H9 (cell line): Measurements from ENCODE around the gene TRPM1. TPM values are rescaled to one million over a fixed set of nuclear protein-coding genes. Genes with fewer than 3 reads are reported as not detected.

Source experiments
- DNase-seq: peaks from one replicate; pipeline ENCODE4 v3.0.0-alpha.2; 2017
- H2AFZ ChIP-seq: one replicate; pipeline ENCODE4 v1.6.1; 2013; ENCODE audit warnings: mild to moderate bottlenecking, low read length, control low read depth, moderate library complexity
- H2AK5ac ChIP-seq: 2 replicates; pipeline ENCODE4 v1.6.1; 2013; ENCODE audit warnings: low read length, control low read depth, mixed read lengths; ENCODE audit not compliant: insufficient read length
- H2BK120ac ChIP-seq: one replicate; pipeline ENCODE4 v1.6.1; 2013; ENCODE audit warnings: low read depth, mild to moderate bottlenecking, low read length, control low read depth, inconsistent platforms; ENCODE audit not compliant: poor library complexity, severe bottlenecking
- H2BK12ac ChIP-seq: 2 replicates; pipeline ENCODE4 v1.6.1; 2013; ENCODE audit warnings: low read length, control low read depth, mixed read lengths, low read depth; ENCODE audit not compliant: insufficient read length
- H2BK15ac ChIP-seq: 2 replicates; pipeline ENCODE4 v1.6.1; 2013; ENCODE audit warnings: low read depth, low read length, control low read depth
- H2BK20ac ChIP-seq: one replicate; pipeline ENCODE4 v1.6.1; 2013; ENCODE audit warnings: low read depth, mild to moderate bottlenecking, low read length, control low read depth, inconsistent platforms; ENCODE audit not compliant: poor library complexity, severe bottlenecking
- H2BK5ac ChIP-seq: 2 replicates; pipeline ENCODE4 v1.6.1; 2013; ENCODE audit warnings: low read length, control low read depth, mixed read lengths; ENCODE audit not compliant: insufficient read length
- H3K14ac ChIP-seq: 2 replicates; pipeline ENCODE4 v1.6.1; 2013; ENCODE audit warnings: low read length, control low read depth; ENCODE audit not compliant: insufficient read depth
- H3K18ac ChIP-seq: 2 replicates; pipeline ENCODE4 v1.6.1; 2013; ENCODE audit warnings: low read depth, mild to moderate bottlenecking, mixed read lengths, low read length, control low read depth; ENCODE audit not compliant: insufficient read length
- H3K23ac ChIP-seq: 2 replicates; pipeline ENCODE4 v1.6.1; 2013; ENCODE audit warnings: low read length, control low read depth, mixed read lengths, low read depth; ENCODE audit not compliant: insufficient read length
- H3K23me2 ChIP-seq: 2 replicates; pipeline ENCODE4 v1.6.1; 2013; ENCODE audit warnings: low read depth, mild to moderate bottlenecking, mixed read lengths, low read length, control low read depth; ENCODE audit not compliant: insufficient read length, poor library complexity, severe bottlenecking
- H3K27ac ChIP-seq: 2 replicates; pipeline ENCODE4 v1.5.1; 2013; ENCODE audit warnings: low read length, control low read depth, mixed read lengths, low read depth; ENCODE audit not compliant: insufficient read length
- H3K27me3 ChIP-seq: 2 replicates; pipeline ENCODE4 v1.6.1; 2013; ENCODE audit warnings: low read length, control low read depth, inconsistent platforms; ENCODE audit not compliant: insufficient read depth
- H3K4ac ChIP-seq: 2 replicates; pipeline ENCODE4 v1.6.1; 2013; ENCODE audit warnings: low read depth, mild to moderate bottlenecking, control low read depth, inconsistent platforms, low read length, moderate library complexity
- H3K4me1 ChIP-seq: 2 replicates; pipeline ENCODE4 v1.6.1; 2013; ENCODE audit warnings: low read length, control low read depth, inconsistent platforms; ENCODE audit not compliant: insufficient read depth
- H3K4me2 ChIP-seq: 2 replicates; pipeline ENCODE4 v1.6.1; 2013; ENCODE audit warnings: low read length, control low read depth, mixed read lengths; ENCODE audit not compliant: insufficient read length, insufficient read depth
- H3K56ac ChIP-seq: 2 replicates; pipeline ENCODE4 v1.6.1; 2013; ENCODE audit warnings: low read depth, mild to moderate bottlenecking, mixed read lengths, low read length, control low read depth; ENCODE audit not compliant: insufficient read length
- H3K79me1 ChIP-seq: 2 replicates; pipeline ENCODE4 v1.6.1; 2013; ENCODE audit warnings: low read depth, mild to moderate bottlenecking, moderate library complexity, low read length, control low read depth, inconsistent platforms; ENCODE audit not compliant: insufficient read depth, poor library complexity, severe bottlenecking
- H3K79me2 ChIP-seq: 2 replicates; pipeline ENCODE4 v1.6.1; 2013; ENCODE audit warnings: low read length, control low read depth, inconsistent platforms; ENCODE audit not compliant: insufficient read depth
- H3K9ac ChIP-seq: 2 replicates; pipeline ENCODE4 v1.6.1; 2013; ENCODE audit warnings: low read length, control low read depth, mixed read lengths; ENCODE audit not compliant: insufficient read length; ENCODE audit errors: extremely low read depth
- H3K9me3 ChIP-seq: one replicate; pipeline ENCODE4 v1.6.1; 2013; ENCODE audit warnings: low read depth, low read length, inconsistent platforms; ENCODE audit not compliant: control insufficient read depth
- H3T11ph ChIP-seq: one replicate; pipeline ENCODE4 v1.6.1; 2013; ENCODE audit warnings: mild to moderate bottlenecking, low read length, control low read depth, inconsistent platforms
- H4K20me1 ChIP-seq: one replicate; pipeline ENCODE4 v1.6.1; 2013; ENCODE audit not compliant: control insufficient read depth, insufficient read length, insufficient read depth
- H4K5ac ChIP-seq: 2 replicates; pipeline ENCODE4 v1.6.1; 2013; ENCODE audit warnings: low read depth, mild to moderate bottlenecking, mixed read lengths, low read length, control low read depth; ENCODE audit not compliant: insufficient read length
- H4K8ac ChIP-seq: replicated peaks from 2 replicates; pipeline ENCODE4 v1.6.1; 2013; ENCODE audit warnings: low read length, control low read depth, mixed read lengths, low read depth; ENCODE audit not compliant: insufficient read length
- H4K91ac ChIP-seq: 2 replicates; pipeline ENCODE4 v1.6.1; 2013; ENCODE audit warnings: low read depth, mild to moderate bottlenecking, moderate library complexity, mixed read lengths, low read length, control low read depth; ENCODE audit not compliant: insufficient read length
- H3K27ac Mint-ChIP-seq, 3 experiments: 2 replicates in 2 of 3; 3 replicates in 1 of 3; pipeline ENCODE4 v1.8.0; 2020 to 2021; ENCODE audit warnings: mixed read lengths in 3 of 3, mild to moderate bottlenecking in 1 of 3, moderate library complexity in 1 of 3
- H3K27me3 Mint-ChIP-seq: 2 replicates; pipeline ENCODE4 v1.8.0; 2021; ENCODE audit warnings: low read depth, mild to moderate bottlenecking, moderate library complexity, mixed read lengths
- H3K36me3 Mint-ChIP-seq, 3 experiments: 2 replicates in 2 of 3; 3 replicates in 1 of 3; pipeline ENCODE4 v1.8.0; 2020 to 2021; ENCODE audit warnings: low read depth in 3 of 3, mixed read lengths in 3 of 3; ENCODE audit not compliant: insufficient read depth in 1 of 3
- H3K4me1 Mint-ChIP-seq, 2 experiments: 2 replicates each; pipeline ENCODE4 v1.8.0; 2020; ENCODE audit warnings: mixed read lengths in 2 of 2
- H3K4me3 Mint-ChIP-seq, 2 experiments: 2 replicates in 1 of 2; 3 replicates in 1 of 2; pipeline ENCODE4 v1.8.0; 2020 to 2021; ENCODE audit warnings: mild to moderate bottlenecking in 2 of 2, mixed read lengths in 2 of 2, moderate library complexity in 1 of 2
- H3K9me3 Mint-ChIP-seq, 2 experiments: 2 replicates in 1 of 2; 3 replicates in 1 of 2; pipeline ENCODE4 v1.8.0; 2020; ENCODE audit warnings: mild to moderate bottlenecking in 2 of 2, mixed read lengths in 2 of 2, moderate library complexity in 1 of 2
- CTCF ChIP-seq: fragments of 200-600 bp; sonication (generic); conservative IDR thresholded peaks from 3 replicates; pipeline ENCODE4 v1.8.0; 2021; ENCODE audit warnings: antibody characterized with exemption, mild to moderate bottlenecking
- WGBS: extraction: QIAGEN DNeasy Blood & Tissue Kit; methylation state at CpG from one replicate; pipeline ENCODE4 v1.1.7; 2013; ENCODE audit warnings: missing lambda C conversion rate, low lambda C conversion rate, mixed read lengths; ENCODE audit not compliant: insufficient read length; ENCODE audit errors: extremely low coverage; 5-methylcytosine and 5-hydroxymethylcytosine counted together
- total RNA-seq: library from RNA; stranded (reverse); gene quantifications from 2 replicates; pipeline ENCODE4 v1.2.1, GENCODE V29; 2021

TRPM1 gene
- total RNA-seq, 1 experiment from 2014 or later: not detected

- Histone ChIP-seq H3K23ac (no peak overlapping the region), H2BK12ac (no peak overlapping the region), H2AK5ac (no peak overlapping the region), H3K18ac (no peak overlapping the region), H3T11ph (no peak overlapping the region), H4K20me1 (no peaks in the 10 kb centered on the region), H4K91ac (no peak overlapping the region), H3K27me3 (no peaks in the 10 kb centered on the region), H2AFZ (no peak overlapping the region), H4K5ac (no peak overlapping the region), H3K9ac (no peak overlapping the region), H3K4ac (no peak overlapping the region), H3K4me1 (no peaks in the 10 kb centered on the region), H3K4me2 (no peak overlapping the region), H2BK120ac (no peak overlapping the region), H3K23me2 (no peaks in the 10 kb centered on the region), H4K8ac (no peak overlapping the region), H3K9me3 (no peaks in the 10 kb centered on the region), H2BK5ac (no peak overlapping the region), H3K27ac (no peak overlapping the region), H3K14ac (no peak overlapping the region), H3K79me1 (no peaks in the 10 kb centered on the region), H3K79me2 (no peaks in the 10 kb centered on the region), H2BK15ac (no peak overlapping the region), H2BK20ac (no peak overlapping the region), H3K56ac (no peak overlapping the region)
- Mint-ChIP-seq H3K27me3 (peaks cover 3% of the 10 kb centered on the region; the same call in 1 of the 2 replicates), H3K4me1 (no peaks in the 10 kb centered on the region), H3K4me3 (no peak overlapping the region), H3K36me3 (peaks cover 0 to 6% (median 0%) of the 10 kb centered on the region in 3 experiments; a peak in 3 of 7 replicates), H3K27ac (no peak overlapping the region), H3K9me3 (peaks cover 3% of the 10 kb centered on the region in 2 experiments; a peak in 4 of 5 replicates)
- no peak for DNase-seq
- WGBS: no CpG with 5 or more reads among the region's 4 CpGs
- no peak for TF ChIP-seq CTCF
These were observed 10.8 kb downstream of the TRPM1 start for GRCh38 chr15:31090766-31091165.
